Measurements from ENCODE around the gene PTGFRN.

PTGFRN gene

GRCh38 chr1:116948046-116948445 is 38.3 kb downstream of the PTGFRN start:
- H3K4me1 ChIP-seq = peaks cover 0 to 5% (median 0%) of the 10 kb centered on the region in 4 donors
- no peak overlapping the region for H3K4me3 ChIP-seq
- no peak for TF ChIP-seq CTCF (IDR thresholded peaks at IDR 0.05)
- H3K27me3 ChIP-seq = no peaks in the 10 kb centered on the region
- peaks cover 0 to 24% (median 0%) of the 10 kb centered on the region in 3 donors for H3K36me3 ChIP-seq
- no peak for DNase-seq
- intact Hi-C loops (cut with DNase I; ENCODE audit: low total_unique reads) = no loop called here
- no peaks in the 10 kb centered on the region for H3K9me3 ChIP-seq
- H3K27ac ChIP-seq = no peak overlapping the region

- no peak overlapping the region for H3K4me3 ChIP-seq
- no peak for DNase-seq
- intact Hi-C loops (cut with DNase I; ENCODE audit: low total_unique reads) = no loop called here
- no peak overlapping the region for H3K27ac ChIP-seq
- H3K27me3 ChIP-seq = no peaks in the 10 kb centered on the region
- no peaks in the 10 kb centered on the region for H3K9me3 ChIP-seq
- peaks cover 0 to 24% (median 0%) of the 10 kb centered on the region in 3 donors for H3K36me3 ChIP-seq
- H3K4me1 ChIP-seq = peaks cover 0 to 5% (median 0%) of the 10 kb centered on the region in 4 donors
- TF ChIP-seq CTCF (IDR thresholded peaks at IDR 0.05) = no peak
Measured at GRCh38 chr1:116948642-116949041, 38.9 kb downstream of the PTGFRN start.

- no peak for DNase-seq
- Histone ChIP-seq H3K27ac (no peak overlapping the region), H3K9me3 (no peaks in the 10 kb centered on the region), H3K4me1 (peaks cover 0 to 5% (median 0%) of the 10 kb centered on the region in 4 donors), H3K4me3 (no peak overlapping the region), H3K27me3 (no peaks in the 10 kb centered on the region), H3K36me3 (peaks cover 0 to 17% (median 0%) of the 10 kb centered on the region in 3 donors)
- intact Hi-C loops (cut with DNase I; ENCODE audit: low total_unique reads) = no loop called here
- no peak for TF ChIP-seq CTCF (IDR thresholded peaks at IDR 0.05)
Measured at GRCh38 chr1:116949213-116949985, 39.7 kb downstream of the PTGFRN start.

- H3K36me3 ChIP-seq = peaks cover 0 to 7% (median 0%) of the 10 kb centered on the region in 3 donors
- peaks cover 0 to 5% (median 0%) of the 10 kb centered on the region in 4 donors for H3K4me1 ChIP-seq
- peak overlapping the region; percentile 4 to 15 for H3K4me3 ChIP-seq
- H3K9me3 ChIP-seq = no peaks in the 10 kb centered on the region
- TF ChIP-seq CTCF (IDR thresholded peaks at IDR 0.05) = no peak
- intact Hi-C loops (cut with DNase I; ENCODE audit: low total_unique reads) = no loop called here
- peak overlapping the region in 1 of 2 donors; percentile 50 for H3K27ac ChIP-seq
- no peak for DNase-seq
- H3K27me3 ChIP-seq = no peaks in the 10 kb centered on the region
Measured at GRCh38 chr1:116950517-116951199, 40.9 kb downstream of the PTGFRN start.

- intact Hi-C loops (cut with DNase I; ENCODE audit: low total_unique reads) = no loop called here
- Histone ChIP-seq H3K27ac (peak overlapping the region in 1 of 2 donors; percentile 50), H3K4me1 (peaks cover 0 to 5% (median 0%) of the 10 kb centered on the region in 4 donors), H3K36me3 (peaks cover 0 to 7% (median 0%) of the 10 kb centered on the region in 3 donors), H3K27me3 (no peaks in the 10 kb centered on the region), H3K4me3 (peak overlapping the region; percentile 4 to 15), H3K9me3 (no peaks in the 10 kb centered on the region)
- no peak for TF ChIP-seq CTCF (IDR thresholded peaks at IDR 0.05)
- DNase-seq = peak in 1 of 2 donors; percentile 71
Measured at GRCh38 chr1:116951200-116951935, 41.7 kb downstream of the PTGFRN start.

All from tibial artery (tissue), 4 donors.